Measurements from ENCODE around the gene STARD3. TPM values are rescaled to one million over a fixed set of nuclear protein-coding genes. Genes with fewer than 3 reads are reported as not detected.

STARD3 gene
- total RNA-seq, 1 experiment from 2014 or later: 55.5 TPM

DNA sequence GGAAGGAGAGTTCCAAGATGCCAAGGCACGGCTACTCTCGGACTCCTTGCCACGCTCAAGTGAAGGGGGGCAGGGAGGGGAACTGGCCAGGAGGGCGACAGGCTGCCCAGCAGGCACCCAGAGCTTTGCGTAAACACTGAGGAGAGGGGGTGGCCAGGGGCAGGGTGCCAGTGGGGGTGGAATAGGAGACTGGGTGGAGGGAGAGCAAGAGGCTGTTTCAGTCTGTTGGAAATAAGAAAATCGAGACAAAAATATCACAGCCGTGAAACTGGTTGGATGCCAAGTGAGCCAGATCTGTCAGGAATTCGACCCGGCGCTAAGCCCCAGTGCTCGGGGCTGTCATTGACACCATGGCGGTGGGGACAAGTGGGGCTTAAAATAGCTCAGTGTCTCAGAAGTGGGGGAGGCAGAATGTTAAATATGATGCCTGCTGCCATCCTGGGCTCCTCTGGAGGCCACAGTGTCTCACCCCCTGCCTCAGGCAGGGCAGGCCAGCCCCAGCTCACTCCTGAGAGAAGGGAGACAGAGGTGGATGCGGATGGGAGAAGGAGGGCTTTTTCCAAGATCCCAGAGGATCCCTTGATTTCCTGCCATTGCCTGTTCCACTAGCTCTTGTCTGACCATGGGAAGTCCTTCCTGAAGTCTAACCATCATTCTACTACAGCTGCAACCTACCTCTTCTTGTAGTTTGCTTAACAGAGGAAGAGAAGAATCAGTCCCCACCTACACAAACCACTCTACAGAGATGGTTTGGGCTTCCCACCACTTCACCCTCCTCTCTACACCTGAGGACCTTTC is 40.8 kb downstream of the STARD3 start:
- H3K27ac Mint-ChIP-seq (ENCODE audit: unreplicated experiment): no peak overlapping the region

DNA sequence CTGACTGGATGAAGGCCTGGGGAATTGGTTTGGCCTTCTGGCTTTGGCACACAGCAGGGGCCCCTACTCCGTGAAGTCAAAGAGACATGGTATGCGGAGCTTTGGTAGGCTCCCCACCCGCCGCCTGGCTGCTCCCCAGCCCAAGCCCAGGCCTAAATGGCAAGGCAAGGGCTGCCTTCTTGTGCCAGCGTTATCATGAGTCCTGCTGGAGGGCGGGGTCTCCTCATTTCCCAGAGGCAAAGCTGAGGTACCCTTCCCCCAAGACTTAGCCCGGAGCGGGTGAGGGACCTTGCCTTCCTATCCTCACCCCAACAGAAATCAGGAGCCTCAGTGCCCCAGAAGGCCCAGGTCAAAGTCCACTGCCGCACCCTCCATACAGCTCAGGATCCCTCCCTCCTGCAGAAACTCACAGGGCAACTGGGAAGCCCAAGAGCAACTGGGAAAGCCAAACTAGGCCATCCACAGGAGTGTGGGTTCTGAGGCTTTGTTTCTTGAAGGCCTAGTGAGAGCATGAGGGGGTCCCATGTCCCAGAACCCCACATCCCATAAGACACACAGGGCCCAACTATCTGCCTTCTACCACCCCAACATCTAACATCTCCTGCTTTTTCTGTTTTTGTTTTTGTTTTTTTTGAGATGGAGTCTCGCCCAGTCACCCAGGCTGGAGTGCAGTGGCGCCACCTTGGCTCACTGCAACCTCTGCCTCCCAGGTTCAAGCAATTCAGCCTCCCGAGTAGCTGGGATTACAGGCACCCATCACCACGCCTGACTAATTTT is 41.6 kb downstream of the STARD3 start:
- CTCF ChIA-PET: no interaction called here
- H3K27me3 Mint-ChIP-seq (ENCODE audit: insufficient read depth, unreplicated experiment): no peaks in the 10 kb centered on the region
- peaks cover 5% of the 10 kb centered on the region for H3K36me3 Mint-ChIP-seq (ENCODE audit: insufficient read depth, unreplicated experiment)
- POLR2A ChIA-PET: interaction anchor here (0.6 kb wide), 1 partner anchor 832 kb away, joined by 5 read pairs; no protein-coding TSS in a partner anchor
- Histone ChIP-seq H3K4me3 (ENCODE audit: low read depth, low read length) (no peak overlapping the region), H3K4me1 (peaks cover 31% of the 10 kb centered on the region), H3K36me3 (ENCODE audit: control insufficient read depth, insufficient read depth, low read length) (no peaks in the 10 kb centered on the region), H3K9me3 (no peaks in the 10 kb centered on the region), H3K27me3 (replicated peaks; ENCODE audit: control insufficient read depth, insufficient read depth, low read length) (no peaks in the 10 kb centered on the region)
- TF ChIP-seq, protein P1, sequence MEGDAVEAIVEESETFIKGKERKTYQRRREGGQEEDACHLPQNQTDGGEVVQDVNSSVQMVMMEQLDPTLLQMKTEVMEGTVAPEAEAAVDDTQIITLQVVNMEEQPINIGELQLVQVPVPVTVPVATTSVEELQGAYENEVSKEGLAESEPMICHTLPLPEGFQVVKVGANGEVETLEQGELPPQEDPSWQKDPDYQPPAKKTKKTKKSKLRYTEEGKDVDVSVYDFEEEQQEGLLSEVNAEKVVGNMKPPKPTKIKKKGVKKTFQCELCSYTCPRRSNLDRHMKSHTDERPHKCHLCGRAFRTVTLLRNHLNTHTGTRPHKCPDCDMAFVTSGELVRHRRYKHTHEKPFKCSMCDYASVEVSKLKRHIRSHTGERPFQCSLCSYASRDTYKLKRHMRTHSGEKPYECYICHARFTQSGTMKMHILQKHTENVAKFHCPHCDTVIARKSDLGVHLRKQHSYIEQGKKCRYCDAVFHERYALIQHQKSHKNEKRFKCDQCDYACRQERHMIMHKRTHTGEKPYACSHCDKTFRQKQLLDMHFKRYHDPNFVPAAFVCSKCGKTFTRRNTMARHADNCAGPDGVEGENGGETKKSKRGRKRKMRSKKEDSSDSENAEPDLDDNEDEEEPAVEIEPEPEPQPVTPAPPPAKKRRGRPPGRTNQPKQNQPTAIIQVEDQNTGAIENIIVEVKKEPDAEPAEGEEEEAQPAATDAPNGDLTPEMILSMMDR (IDR thresholded peaks at IDR 0.05; ENCODE audit: insufficient read depth in 1 of 2, low read depth in 1 of 2, low read length in 1 of 2, severe bottlenecking in 1 of 2, unreplicated experiment in 1 of 2): no peak
- H3K4me1 Mint-ChIP-seq (ENCODE audit: low read depth, unreplicated experiment): peaks cover 14% of the 10 kb centered on the region
- DNase-seq: no peak
- intact Hi-C loops (cut with micrococcal nuclease; ENCODE audit: unreplicated experiment): no loop called here
- no peaks in the 10 kb centered on the region for H3K9me3 Mint-ChIP-seq (ENCODE audit: unreplicated experiment)
- peak overlapping the region; percentile 43 for H3K27ac Mint-ChIP-seq (ENCODE audit: unreplicated experiment)
- H3K4me3 Mint-ChIP-seq (ENCODE audit: unreplicated experiment): no peak overlapping the region
- no TSS peak for BruUV-seq (replicated peaks)

More for the DNA sequence above, 40.8 kb downstream of the STARD3 start:
- DNase-seq: no peak
- no TSS peak for BruUV-seq (replicated peaks)
- Mint-ChIP-seq H3K4me1 (ENCODE audit: low read depth, unreplicated experiment) (peaks cover 14% of the 10 kb centered on the region), H3K4me3 (ENCODE audit: unreplicated experiment) (no peak overlapping the region), H3K9me3 (ENCODE audit: unreplicated experiment) (no peaks in the 10 kb centered on the region), H3K27me3 (ENCODE audit: insufficient read depth, unreplicated experiment) (no peaks in the 10 kb centered on the region), H3K36me3 (ENCODE audit: insufficient read depth, unreplicated experiment) (peaks cover 11% of the 10 kb centered on the region)
- peaks cover 31% of the 10 kb centered on the region for H3K4me1 ChIP-seq
- intact Hi-C loops (cut with micrococcal nuclease; ENCODE audit: unreplicated experiment): no loop called here
- H3K27me3 ChIP-seq (replicated peaks; ENCODE audit: control insufficient read depth, insufficient read depth, low read length): no peaks in the 10 kb centered on the region
- CTCF ChIA-PET: no interaction called here
- H3K4me3 ChIP-seq (ENCODE audit: low read depth, low read length): no peak overlapping the region
- POLR2A ChIA-PET: interaction anchor here (0.6 kb wide), 1 partner anchor 831 kb away, joined by 5 read pairs; no protein-coding TSS in a partner anchor
- no peaks in the 10 kb centered on the region for H3K36me3 ChIP-seq (ENCODE audit: control insufficient read depth, insufficient read depth, low read length)
- TF ChIP-seq, protein P1 (IDR thresholded peaks at IDR 0.05; ENCODE audit: insufficient read depth in 1 of 2, low read depth in 1 of 2, low read length in 1 of 2, severe bottlenecking in 1 of 2, unreplicated experiment in 1 of 2): no peak
- no peaks in the 10 kb centered on the region for H3K9me3 ChIP-seq

DNA sequence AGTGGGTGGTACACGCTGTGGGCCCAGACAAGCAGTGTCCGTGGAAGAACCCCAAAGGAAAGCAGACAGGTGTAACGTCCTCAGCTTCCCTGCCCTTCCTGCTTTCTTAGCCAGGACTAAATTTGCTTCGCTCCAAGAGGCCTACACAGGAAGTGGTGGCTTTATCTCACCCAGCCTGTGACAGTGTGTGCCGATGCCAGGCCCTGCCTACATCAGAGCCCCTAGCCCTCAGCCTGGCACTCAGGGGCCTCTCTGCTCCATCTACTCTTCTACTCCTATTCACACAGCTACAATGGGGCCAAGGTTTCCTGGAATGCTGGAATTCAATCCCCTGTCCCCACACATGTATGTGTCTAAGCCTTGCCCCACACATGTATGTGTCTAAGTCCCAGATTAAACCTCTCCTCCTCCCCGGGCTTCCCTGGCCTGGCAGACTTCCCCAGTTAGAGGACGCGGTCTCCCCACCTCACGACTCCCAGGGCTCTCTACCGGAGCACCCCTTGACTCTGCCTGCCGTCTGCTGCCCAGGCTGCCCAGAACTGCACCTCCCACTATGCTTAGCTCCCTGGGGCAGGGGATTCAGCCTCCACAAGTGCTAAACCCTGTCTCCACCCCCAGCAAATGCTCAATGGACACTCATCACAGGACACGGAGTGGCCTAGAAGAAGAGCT is 42.7 kb downstream of the STARD3 start:
- Mint-ChIP-seq H3K4me1 (ENCODE audit: low read depth, unreplicated experiment) (peaks cover 14% of the 10 kb centered on the region), H3K9me3 (ENCODE audit: unreplicated experiment) (no peaks in the 10 kb centered on the region), H3K27me3 (ENCODE audit: insufficient read depth, unreplicated experiment) (no peaks in the 10 kb centered on the region), H3K27ac (ENCODE audit: unreplicated experiment) (no peak overlapping the region), H3K36me3 (ENCODE audit: insufficient read depth, unreplicated experiment) (peaks cover 5% of the 10 kb centered on the region), H3K4me3 (ENCODE audit: unreplicated experiment) (no peak overlapping the region)
- Histone ChIP-seq H3K9me3 (no peaks in the 10 kb centered on the region), H3K36me3 (ENCODE audit: control insufficient read depth, insufficient read depth, low read length) (no peaks in the 10 kb centered on the region), H3K4me3 (ENCODE audit: low read depth, low read length) (no peak overlapping the region), H3K27me3 (replicated peaks; ENCODE audit: control insufficient read depth, insufficient read depth, low read length) (no peaks in the 10 kb centered on the region), H3K4me1 (peaks cover 25% of the 10 kb centered on the region)
- intact Hi-C loops (cut with micrococcal nuclease; ENCODE audit: unreplicated experiment): no loop called here
- no peak for DNase-seq
- no TSS peak for BruUV-seq (replicated peaks)
- ChIA-PET POLR2A (no interaction called here), CTCF (interaction anchor here (0.8 to 1.6 kb wide), 2 partner anchors 58 to 132 kb away, joined by 3 to 7 read pairs; no protein-coding TSS in a partner anchor)
- TF ChIP-seq, protein P1 (IDR thresholded peaks at IDR 0.05; ENCODE audit: insufficient read depth in 1 of 2, low read depth in 1 of 2, low read length in 1 of 2, severe bottlenecking in 1 of 2, unreplicated experiment in 1 of 2): no peak

Measured in Caco-2 (cell line).